Activated T-helper 1 cell treated with anti-CD3 and anti-CD28 coated beads, Interleukin-12 subunit alpha, Interleukin-12 subunit beta, Interleukin-2, Interleukin-4 antibody, amounts not matched to agents 30 ng/mL and 10 ng/mL and 1 ng/mL, durations not matched to agents 14 hours and 24 hours and 36 hours (primary cell): ENCODE data around the gene PAGR1. TPM values are rescaled to one million over a fixed set of nuclear protein-coding genes. Genes with fewer than 3 reads are reported as not detected.
"Not testable (repeated sequence)": the region's sequence is repeated elsewhere in the genome, so short reads cannot be mapped to it uniquely, and the experiment has no call there.

ENCODE experiments used
- DNase-seq: peaks from one replicate; pipeline ENCODE4 v3.0.0; 2021; ENCODE audit warnings: low spot score
- H3K27ac Mint-ChIP-seq: one replicate; pipeline ENCODE4 v1.8.0; 2021; ENCODE audit warnings: mild to moderate bottlenecking, mixed read lengths
- H3K27me3 Mint-ChIP-seq: one replicate; pipeline ENCODE4 v1.8.0; 2022; ENCODE audit warnings: mild to moderate bottlenecking, moderate library complexity, mixed read lengths; ENCODE audit not compliant: insufficient read depth
- H3K36me3 Mint-ChIP-seq: one replicate; pipeline ENCODE4 v1.8.0; 2021; ENCODE audit warnings: low read depth, mixed read lengths
- H3K4me1 Mint-ChIP-seq: one replicate; pipeline ENCODE4 v1.8.0; 2021; ENCODE audit warnings: low read depth, mixed read lengths
- H3K4me3 Mint-ChIP-seq: one replicate; pipeline ENCODE4 v1.8.0; 2021; ENCODE audit warnings: mild to moderate bottlenecking, moderate library complexity, mixed read lengths
- H3K9me3 Mint-ChIP-seq: one replicate; pipeline ENCODE4 v1.8.0; 2021; ENCODE audit warnings: mixed read lengths
- intact Hi-C: fragments of 100-400 bp; cut with micrococcal nuclease; formaldehyde crosslinking; loops from one replicate; pipeline ENCODE4 v1.15.1; 2024
- total RNA-seq: library from RNA; stranded (reverse); gene quantifications from 2 replicates; pipeline ENCODE4 v1.2.3, GENCODE V29; 2022

PAGR1 gene
- total RNA-seq, 1 donor from 2014 or later, result 29.2 TPM

DNA sequence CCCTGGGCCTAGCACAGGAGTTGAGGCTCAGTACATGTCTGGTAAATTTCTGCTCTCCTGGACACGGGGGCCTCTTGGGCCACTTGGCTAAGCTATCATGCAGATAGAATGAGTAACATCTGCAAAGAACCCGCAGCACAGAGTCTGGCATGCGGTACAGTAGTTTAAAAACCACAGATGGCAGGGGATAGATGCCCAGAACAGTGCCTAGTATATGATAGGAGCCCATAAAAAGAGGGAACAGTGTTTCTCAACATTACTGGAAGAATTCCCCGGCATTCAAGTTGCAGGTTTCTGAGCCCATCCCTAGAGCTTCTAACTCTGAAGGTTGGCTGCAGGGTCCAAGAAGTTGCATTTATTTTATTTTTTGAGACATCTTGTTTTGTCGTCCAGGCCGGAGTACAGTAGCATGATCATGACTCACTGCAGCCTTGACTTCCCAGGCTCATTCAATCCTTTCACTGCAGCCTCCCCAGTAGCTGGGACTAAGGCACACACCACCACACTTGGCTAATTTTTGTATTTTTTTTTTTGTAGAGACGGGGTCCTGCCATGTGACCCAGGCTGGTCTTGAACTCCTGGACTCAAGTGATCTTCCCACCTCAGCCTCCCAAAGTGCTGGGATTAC lies 41.3 kb downstream of the PAGR1 start:
- Mint-ChIP-seq H3K27ac (no peak overlapping the region), H3K9me3 (no peaks in the 10 kb centered on the region), H3K4me1 (peaks cover 16% of the 10 kb centered on the region), H3K36me3 (peaks cover 18% of the 10 kb centered on the region), H3K27me3 (no peaks in the 10 kb centered on the region), H3K4me3 (no peak overlapping the region)
- DNase-seq, result no peak
- intact Hi-C loops, result no loop called here

- Mint-ChIP-seq H3K27me3 (no peaks in the 10 kb centered on the region), H3K27ac (no peak overlapping the region)
Measured at GRCh38 chr16:29858149-29858849, 42.3 kb downstream of the PAGR1 start.

GRCh38 chr16:29858974-29859373 lies 43.0 kb downstream of the PAGR1 start:
- DNase-seq, result no peak
- Mint-ChIP-seq H3K36me3 (peaks cover 18% of the 10 kb centered on the region), H3K4me3 (no peak overlapping the region), H3K27ac (no peak overlapping the region), H3K27me3 (no peaks in the 10 kb centered on the region), H3K4me1 (peaks cover 24% of the 10 kb centered on the region), H3K9me3 (no peaks in the 10 kb centered on the region)
- intact Hi-C loops, result no loop called here

More at GRCh38 chr16:29858149-29858849, 42.3 kb downstream of the PAGR1 start:
- no peak for DNase-seq
- Mint-ChIP-seq H3K4me3 (no peak overlapping the region), H3K36me3 (peaks cover 18% of the 10 kb centered on the region), H3K4me1 (peaks cover 19% of the 10 kb centered on the region), H3K9me3 (no peaks in the 10 kb centered on the region)
- intact Hi-C loops, result no loop called here

- Mint-ChIP-seq H3K4me3 (no peak overlapping the region), H3K36me3 (peaks cover 18% of the 10 kb centered on the region), H3K4me1 (peaks cover 24% of the 10 kb centered on the region), H3K9me3 (no peaks in the 10 kb centered on the region), H3K27me3 (no peaks in the 10 kb centered on the region), H3K27ac (peak overlapping the region; percentile 52)
- no peak for DNase-seq
- intact Hi-C loops, result loop anchor here (5.0 to 10.0 kb wide), 3 partner anchors 158 to 1212 kb away; partner anchors contain the start of genes FBRS, PRR14, ZNF646 and ZNF668
Measured at GRCh38 chr16:29860218-29860617, 44.3 kb downstream of the PAGR1 start.

DNA sequence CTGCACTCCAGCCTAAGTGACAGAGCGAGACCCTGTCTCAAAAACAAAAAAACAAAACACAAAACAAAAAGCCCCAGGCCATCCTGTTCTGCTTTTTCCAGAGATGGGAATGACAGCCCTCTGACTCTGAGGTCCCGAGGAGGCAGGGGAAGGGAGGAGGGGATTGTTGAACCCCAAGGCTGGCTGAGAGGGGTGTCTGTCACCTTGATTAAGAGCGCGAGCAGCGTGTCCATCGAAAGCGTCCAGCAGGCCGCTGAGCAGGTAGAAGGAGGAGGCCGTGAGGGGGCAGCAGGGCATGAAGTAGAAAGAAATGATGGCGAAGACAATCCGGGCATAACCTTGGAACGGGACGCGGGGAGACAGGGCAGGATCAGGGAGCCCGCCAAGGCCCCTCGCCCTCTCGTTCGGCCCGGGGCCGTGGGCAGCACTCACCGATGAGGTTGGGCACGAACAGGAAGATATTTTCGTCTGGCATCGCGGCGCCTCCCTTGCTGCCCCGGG lies 46.5 kb downstream of the PAGR1 start:
- DNase-seq, result no peak
- H3K4me3 Mint-ChIP-seq, result peak overlapping the region; percentile 97
- no peaks in the 10 kb centered on the region for H3K9me3 Mint-ChIP-seq
- H3K4me1 Mint-ChIP-seq, result peaks cover 24% of the 10 kb centered on the region
- H3K36me3 Mint-ChIP-seq, result peaks cover 18% of the 10 kb centered on the region
- no peaks in the 10 kb centered on the region for H3K27me3 Mint-ChIP-seq
- H3K27ac Mint-ChIP-seq, result peak overlapping the region; percentile 88
- intact Hi-C loops, result loop anchor here (2.0 to 10.0 kb wide), 4 partner anchors 160 to 1210 kb away; partner anchors contain the start of genes FBRS, PRR14, ZNF646 and ZNF668

GRCh38 chr16:29862884-29863668 lies 47.1 kb downstream of the PAGR1 start, which contains the start of gene CDIPT:
TSS of gene CDIPT (minus strand) at chr16:29863226. CDS start at chr16:29862857, 369 bp downstream.
- Mint-ChIP-seq H3K4me3 (peak within 1 kb of the TSS; percentile 97), H3K27ac (peak within 1 kb of the TSS; percentile 100), H3K27me3 (no peaks in the 10 kb centered on the region), H3K4me1 (peaks cover 24% of the 10 kb centered on the region), H3K9me3 (no peaks in the 10 kb centered on the region), H3K36me3 (peaks cover 18% of the 10 kb centered on the region)
- intact Hi-C loops, result loop anchor here (1.0 to 10.0 kb wide), 17 partner anchors 14 to 1209 kb away; partner anchors contain the start of genes ALDOA, ASPHD1, FBRS and INO80E
- peak; percentile 90 for DNase-seq

GRCh38 chr16:29863669-29863984 lies 47.7 kb downstream of the PAGR1 start:
- Mint-ChIP-seq H3K4me1 (peaks cover 24% of the 10 kb centered on the region), H3K27me3 (no peaks in the 10 kb centered on the region), H3K36me3 (peaks cover 15% of the 10 kb centered on the region), H3K9me3 (no peaks in the 10 kb centered on the region), H3K27ac (peak overlapping the region; percentile 100), H3K4me3 (peak overlapping the region; percentile 81)
- DNase-seq, result no peak
- intact Hi-C loops, result loop anchor here (1.0 to 10.0 kb wide), 17 partner anchors 14 to 1209 kb away; partner anchors contain the start of genes ALDOA, ASPHD1, FBRS and INO80E

DNA sequence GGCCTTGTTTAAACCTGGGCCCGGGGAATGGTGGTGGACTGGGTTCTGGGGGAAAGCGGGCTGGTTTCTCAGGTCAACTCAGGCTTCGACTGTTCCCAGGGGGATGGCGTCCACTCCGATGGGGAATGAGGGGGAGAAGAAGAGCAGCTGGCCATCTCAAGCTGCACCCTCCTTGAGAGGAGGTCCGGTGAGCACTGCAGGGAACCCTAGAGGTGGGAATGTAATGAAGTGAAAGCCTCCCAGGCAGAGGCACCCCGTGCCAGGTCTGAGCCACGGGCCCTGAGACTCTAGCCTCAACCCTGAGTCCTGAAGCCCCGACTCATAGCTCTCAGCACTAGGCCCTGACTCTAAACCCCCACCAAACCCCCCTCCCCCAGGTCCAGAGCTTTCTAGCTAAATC lies 48.3 kb downstream of the PAGR1 start:
- Mint-ChIP-seq H3K36me3 (peaks cover 15% of the 10 kb centered on the region), H3K4me1 (peaks cover 24% of the 10 kb centered on the region), H3K27me3 (no peaks in the 10 kb centered on the region), H3K4me3 (no peak overlapping the region), H3K27ac (no peak overlapping the region), H3K9me3 (no peaks in the 10 kb centered on the region)
- intact Hi-C loops, result loop anchor here (5.0 to 10.0 kb wide), 3 partner anchors 162 to 1208 kb away; partner anchors contain the start of genes FBRS, PRR14, ZNF646 and ZNF668
- no peak for DNase-seq

GRCh38 chr16:29868396-29869009 lies 52.6 kb downstream of the PAGR1 start:
- Mint-ChIP-seq H3K4me3 (no peak overlapping the region), H3K36me3 (no peaks in the 10 kb centered on the region), H3K9me3 (no peaks in the 10 kb centered on the region), H3K27me3 (no peaks in the 10 kb centered on the region), H3K4me1 (peaks cover 2% of the 10 kb centered on the region), H3K27ac (no peak overlapping the region)
- intact Hi-C loops, result loop anchor here (10.0 kb wide), 1 partner anchor 786 kb away; the partner anchor contains the start of genes FBRS and PRR14
- DNase-seq, result no peak

DNA sequence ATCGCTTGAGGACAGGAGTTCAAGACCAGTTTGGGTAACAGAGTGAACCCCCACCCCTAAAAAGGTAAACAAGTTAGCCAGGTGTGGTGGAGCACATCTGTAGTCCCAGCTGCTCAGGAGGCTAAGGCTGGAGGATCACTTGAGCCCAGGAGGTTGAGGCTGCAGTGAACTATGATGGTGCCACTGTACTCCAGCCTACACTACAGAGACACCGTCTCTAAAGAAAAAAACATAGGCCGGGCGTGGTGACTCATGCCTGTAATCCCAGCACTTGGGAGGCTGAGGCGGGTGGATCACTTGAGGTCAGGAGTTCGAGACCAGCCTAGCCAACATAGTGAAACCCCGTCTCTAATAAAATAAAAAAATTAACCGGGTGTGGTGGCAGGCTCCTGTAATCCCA lies 53.1 kb downstream of the PAGR1 start:
- H3K4me1 Mint-ChIP-seq, H3K27ac Mint-ChIP-seq, H3K36me3 Mint-ChIP-seq, H3K27me3 Mint-ChIP-seq, H3K9me3 Mint-ChIP-seq, DNase-seq, H3K4me3 Mint-ChIP-seq: not testable (repeated sequence)
- intact Hi-C loops, result loop anchor here (10.0 kb wide), 1 partner anchor 786 kb away; the partner anchor contains the start of genes FBRS and PRR14
